Stimulated activated naive CD8-positive, alpha-beta T cell treated with anti-CD3 and anti-CD28 coated beads, Interleukin-15, Interleukin-2, amounts not matched to agents 100 ng/mL and 50 ng/mL, for 24 hours (primary cell): ENCODE measurements around the gene HBE1.

ENCODE experiments used
- H3K27ac Mint-ChIP-seq: one replicate; pipeline ENCODE4 v1.8.0; 2021; ENCODE audit warnings: mild to moderate bottlenecking, mixed read lengths
- H3K27me3 Mint-ChIP-seq: one replicate; pipeline ENCODE4 v1.8.0; 2021; ENCODE audit warnings: mixed read lengths
- H3K36me3 Mint-ChIP-seq: one replicate; pipeline ENCODE4 v1.8.0; 2021; ENCODE audit warnings: low read depth, mixed read lengths
- H3K4me1 Mint-ChIP-seq: one replicate; pipeline ENCODE4 v1.8.0; 2021; ENCODE audit warnings: low read depth, mixed read lengths
- H3K4me3 Mint-ChIP-seq: one replicate; pipeline ENCODE4 v1.8.0; 2021; ENCODE audit warnings: mild to moderate bottlenecking, mixed read lengths
- H3K9me3 Mint-ChIP-seq: one replicate; pipeline ENCODE4 v1.8.0; 2021; ENCODE audit warnings: mixed read lengths

HBE1 gene

DNA sequence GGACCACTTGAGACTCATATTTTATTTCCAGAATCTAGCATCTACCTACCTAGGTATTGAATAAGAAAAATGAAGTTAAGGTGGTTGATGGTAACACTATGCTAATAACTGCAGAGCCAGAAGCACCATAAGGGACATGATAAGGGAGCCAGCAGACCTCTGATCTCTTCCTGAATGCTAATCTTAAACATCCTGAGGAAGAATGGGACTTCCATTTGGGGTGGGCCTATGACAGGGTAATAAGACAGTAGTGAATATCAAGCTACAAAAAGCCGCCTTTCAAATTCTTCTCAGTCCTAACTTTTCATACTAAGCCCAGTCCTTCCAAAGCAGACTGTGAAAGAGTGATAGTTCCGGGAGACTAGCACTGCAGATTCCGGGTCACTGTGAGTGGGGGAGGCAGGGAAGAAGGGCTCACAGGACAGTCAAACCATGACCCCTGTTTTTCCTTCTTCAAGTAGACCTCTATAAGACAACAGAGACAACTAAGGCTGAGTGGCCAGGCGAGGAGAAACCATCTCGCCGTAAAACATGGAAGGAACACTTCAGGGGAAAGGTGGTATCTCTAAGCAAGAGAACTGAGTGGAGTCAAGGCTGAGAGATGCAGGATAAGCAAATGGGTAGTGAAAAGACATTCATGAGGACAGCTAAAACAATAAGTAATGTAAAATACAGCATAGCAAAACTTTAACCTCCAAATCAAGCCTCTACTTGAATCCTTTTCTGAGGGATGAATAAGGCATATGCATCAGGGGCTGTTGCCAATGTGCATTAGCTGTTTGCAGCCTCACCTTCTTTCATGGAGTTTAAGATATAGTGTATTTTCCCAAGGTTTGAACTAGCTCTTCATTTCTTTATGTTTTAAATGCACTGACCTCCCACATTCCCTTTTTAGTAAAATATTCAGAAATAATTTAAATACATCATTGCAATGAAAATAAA is 44.9 kb downstream of the HBE1 start:
- Mint-ChIP-seq H3K9me3 (no peaks in the 10 kb centered on the region), H3K27ac (no peak overlapping the region), H3K4me3 (no peak overlapping the region), H3K4me1 (no peaks in the 10 kb centered on the region), H3K27me3 (peaks cover 5% of the 10 kb centered on the region), H3K36me3 (no peaks in the 10 kb centered on the region)

DNA sequence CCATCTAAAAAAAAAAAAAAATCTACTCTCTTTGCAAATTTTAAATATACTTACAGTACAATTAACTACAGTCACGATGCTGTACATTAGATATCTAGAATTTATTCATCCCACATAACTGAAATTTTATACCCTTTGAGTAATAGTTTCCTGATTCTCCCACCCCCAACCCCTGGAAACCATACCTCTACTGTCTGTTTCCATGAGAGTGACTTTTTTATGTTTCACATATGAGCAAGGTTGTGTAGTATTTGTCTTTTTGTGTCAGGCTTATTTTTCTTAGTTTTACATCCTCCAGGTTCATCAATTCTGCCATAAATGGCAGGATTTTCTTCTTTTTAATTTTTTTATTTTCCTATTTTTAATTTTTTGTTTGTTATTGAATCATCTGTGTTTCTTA is 46.1 kb downstream of the HBE1 start:
- peaks cover 4% of the 10 kb centered on the region for H3K9me3 Mint-ChIP-seq
- peaks cover 5% of the 10 kb centered on the region for H3K27me3 Mint-ChIP-seq
- no peak overlapping the region for H3K4me3 Mint-ChIP-seq
- H3K4me1 Mint-ChIP-seq = no peaks in the 10 kb centered on the region
- no peaks in the 10 kb centered on the region for H3K36me3 Mint-ChIP-seq
- H3K27ac Mint-ChIP-seq = no peak overlapping the region

DNA sequence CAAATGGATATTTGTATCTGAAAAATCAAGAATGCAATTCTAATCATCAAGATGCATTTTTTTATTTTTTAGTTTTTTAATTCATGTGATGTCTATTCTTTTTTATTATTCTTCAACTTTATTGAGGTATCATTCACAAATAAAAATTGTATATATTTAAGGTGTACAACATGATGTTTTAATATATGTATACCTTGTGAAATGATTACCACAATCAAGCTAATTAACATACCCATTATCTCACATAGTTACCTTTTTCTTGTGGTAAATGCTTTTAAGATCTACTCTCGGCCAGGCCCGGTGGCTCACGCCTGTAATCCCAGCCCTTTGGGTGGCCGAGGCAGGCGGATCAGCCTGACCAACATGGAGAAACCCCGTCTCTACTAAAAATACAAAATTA is 46.6 kb downstream of the HBE1 start:
- Mint-ChIP-seq H3K27ac (no peak overlapping the region), H3K27me3 (peaks cover 5% of the 10 kb centered on the region), H3K36me3 (no peaks in the 10 kb centered on the region), H3K4me3 (no peak overlapping the region), H3K4me1 (no peaks in the 10 kb centered on the region), H3K9me3 (peaks cover 4% of the 10 kb centered on the region)
